Glomerular endothelial cell (primary cell): ENCODE data around the gene KCNT2. TPM values are rescaled to one million over a fixed set of nuclear protein-coding genes. Genes with fewer than 3 reads are reported as not detected.
"Not testable (repeated sequence)": the region's sequence is repeated elsewhere in the genome, so short reads cannot be mapped to it uniquely, and the experiment has no call there.

Experiments used
- DNase-seq: peaks from one replicate; pipeline ENCODE4 v3.0.0-alpha.2; 2011; ENCODE audit warnings: low read depth, low spot score; ENCODE audit errors: extremely low read depth
- total RNA-seq: library from RNA; depleted of rRNA; stranded (reverse); fragments of >200 nt; gene quantifications from 2 replicates; pipeline ENCODE4 v1.2.3, GENCODE V29; 2015

Gene KCNT2
- total RNA-seq, 1 donor from 2014 or later = 0.41 TPM

DNA sequence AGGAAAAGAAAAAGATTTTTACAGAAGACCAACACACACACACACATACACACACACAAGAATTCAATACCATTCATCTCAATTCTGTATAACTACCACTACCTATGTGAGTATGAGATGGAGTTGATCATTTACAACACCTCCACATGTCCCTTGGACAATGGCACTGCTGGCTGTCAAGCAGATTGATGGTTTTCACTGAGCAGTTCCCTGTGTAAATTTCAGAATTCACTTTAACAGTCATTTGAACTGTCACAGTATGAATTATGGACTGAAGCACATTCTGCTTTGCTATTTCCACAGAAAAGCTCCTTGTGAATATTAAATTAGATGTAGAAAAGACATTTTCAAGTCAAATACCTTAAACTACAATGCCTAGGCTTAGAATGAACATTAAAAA is 14.3 kb downstream of the KCNT2 start:
- DNase-seq = no peak

DNA sequence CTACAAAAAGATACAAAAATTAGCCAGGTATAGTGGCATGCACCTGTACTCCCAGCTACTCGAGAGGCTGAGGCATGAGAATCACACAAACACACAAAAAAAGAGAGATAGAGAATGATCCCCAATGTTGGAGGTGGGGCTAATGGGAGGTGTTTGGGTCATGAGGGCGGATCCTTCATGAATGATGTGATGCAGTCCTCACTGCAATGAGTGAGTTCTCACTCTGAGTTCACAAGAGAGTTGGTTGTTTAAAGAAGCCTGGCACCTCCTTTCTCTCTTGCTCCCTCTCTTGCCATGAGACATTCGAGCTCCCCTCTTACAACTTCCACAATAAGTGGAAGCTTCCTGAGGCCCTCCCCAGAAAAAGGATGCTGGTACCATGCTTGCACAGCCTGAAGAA is 17.3 kb downstream of the KCNT2 start:
- DNase-seq = no peak

DNA sequence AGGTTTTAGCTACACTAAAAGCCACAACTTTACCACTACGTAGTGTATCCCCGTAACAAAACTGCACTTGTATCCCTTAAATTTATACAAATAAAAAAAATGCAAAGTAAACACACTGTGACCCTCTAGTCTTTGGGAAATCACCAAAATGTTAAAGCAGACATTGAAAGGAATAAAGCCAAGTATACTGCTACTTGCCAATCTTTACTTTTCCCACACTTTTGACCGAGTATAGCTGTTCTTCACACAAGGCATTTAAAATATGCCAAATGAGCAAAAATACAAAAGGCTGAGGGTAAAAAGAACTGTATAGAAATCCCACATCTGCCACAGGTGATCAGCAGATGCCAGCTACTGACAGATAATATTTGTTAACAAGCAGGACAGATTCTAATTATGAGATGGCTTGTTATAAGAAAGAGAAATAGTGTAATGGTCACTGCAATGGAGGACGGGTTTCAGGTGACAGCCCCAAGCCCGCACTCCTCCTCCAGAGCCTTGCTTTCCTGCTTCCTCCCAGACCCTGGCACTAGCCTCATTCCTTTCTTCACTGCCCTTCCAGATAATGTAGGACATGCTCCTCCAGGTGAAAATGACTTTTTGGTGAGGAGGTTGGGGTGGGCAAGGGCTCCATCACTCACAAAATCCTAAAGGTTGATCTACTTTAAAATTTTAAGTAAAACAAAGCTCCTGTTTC is 18.1 kb downstream of the KCNT2 start:
- DNase-seq = no peak

DNA sequence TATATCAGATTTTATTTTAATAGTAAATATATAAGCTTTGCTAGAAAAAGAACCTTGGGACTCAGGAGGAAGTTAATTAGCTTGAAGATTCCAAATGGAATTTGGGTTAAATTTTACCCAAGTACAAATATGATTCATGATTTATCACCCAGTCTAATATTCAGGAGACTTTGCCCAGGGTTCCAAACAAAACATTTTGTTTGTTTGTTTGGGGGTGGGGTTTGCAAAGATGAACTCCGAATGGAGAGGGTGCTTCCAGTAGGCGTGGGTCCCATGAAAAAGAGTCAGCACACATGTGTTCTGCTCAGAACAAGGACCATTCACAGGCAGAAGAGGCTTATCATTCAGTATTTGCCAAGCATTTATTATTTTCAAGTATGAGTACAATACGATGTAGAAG is 23.5 kb downstream of the KCNT2 start:
- DNase-seq = no peak

DNA sequence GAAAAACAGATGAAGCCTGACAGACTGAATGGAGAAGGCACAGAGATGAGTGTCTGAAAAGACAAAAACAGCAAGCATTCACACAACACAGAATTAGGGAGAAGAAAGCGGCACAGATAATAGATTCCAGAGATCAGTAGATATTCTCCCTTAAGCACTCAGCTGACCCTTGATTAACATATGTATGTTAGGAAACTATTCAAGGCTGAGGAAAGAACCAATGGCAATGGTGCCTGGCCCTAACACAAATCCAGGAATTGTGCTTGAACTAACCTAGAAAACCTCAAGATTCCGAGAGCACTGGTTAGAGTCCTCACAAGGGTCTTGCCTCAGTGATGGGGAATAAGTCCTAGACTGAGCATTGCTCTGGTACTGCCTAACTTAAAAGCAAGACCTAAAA is 30.9 kb downstream of the KCNT2 start:
- DNase-seq = no peak

DNA sequence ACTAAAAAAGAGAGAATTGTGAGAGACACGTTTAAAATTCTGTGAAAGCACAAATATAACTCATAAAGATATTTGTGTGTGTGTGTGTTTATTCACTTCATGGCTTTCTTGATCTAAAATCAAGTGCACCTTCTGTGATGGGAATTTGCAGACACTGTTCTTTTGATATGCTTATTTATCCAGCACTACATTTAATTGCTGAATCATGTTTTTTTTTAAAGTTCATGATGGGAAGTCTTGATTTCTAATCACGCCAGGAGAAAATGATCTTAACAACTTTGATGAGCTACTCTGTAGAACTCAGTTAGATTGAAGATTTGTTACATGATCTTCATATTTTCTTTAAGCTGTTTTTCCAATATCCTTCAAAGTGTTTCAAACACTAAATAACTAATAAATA is 35.0 kb downstream of the KCNT2 start:
- no peak for DNase-seq

DNA sequence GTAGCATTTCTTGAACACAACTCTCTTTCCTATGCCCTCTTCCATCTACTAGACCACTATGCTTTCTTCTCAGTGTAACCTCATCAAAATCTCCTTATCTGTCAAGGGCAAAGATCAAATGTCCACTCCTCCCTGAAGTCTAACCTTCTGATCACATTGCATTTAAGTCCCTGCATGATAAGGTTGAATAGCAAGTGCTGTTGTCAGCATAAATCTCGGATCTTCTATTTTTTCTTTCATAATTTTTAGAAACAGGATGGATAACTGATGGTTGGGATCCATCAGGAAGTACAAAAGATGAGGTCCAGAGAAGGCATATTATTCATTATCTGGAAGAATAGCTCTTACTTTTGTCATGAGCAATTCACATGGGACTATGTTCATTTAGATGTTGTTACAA is 41.0 kb downstream of the KCNT2 start:
- DNase-seq = no peak

DNA sequence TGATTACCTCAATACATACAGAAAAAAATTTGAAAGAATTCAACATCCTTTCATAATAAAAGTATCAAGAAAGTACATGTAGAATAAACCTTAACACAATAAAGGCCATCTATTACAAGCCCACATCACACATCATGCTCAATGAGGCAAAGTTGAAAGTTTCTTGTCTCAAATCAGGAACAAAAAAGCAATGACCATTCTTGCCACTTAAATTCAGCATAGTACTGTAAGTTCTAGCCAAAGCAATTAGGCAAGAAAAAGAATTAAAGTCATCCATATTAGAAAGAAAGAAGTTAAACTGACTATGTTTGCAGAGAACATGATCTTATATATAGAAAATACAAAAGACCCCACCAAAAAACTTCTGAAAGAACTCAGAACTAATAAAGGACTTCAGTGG is 44.5 kb downstream of the KCNT2 start:
- DNase-seq = no peak

DNA sequence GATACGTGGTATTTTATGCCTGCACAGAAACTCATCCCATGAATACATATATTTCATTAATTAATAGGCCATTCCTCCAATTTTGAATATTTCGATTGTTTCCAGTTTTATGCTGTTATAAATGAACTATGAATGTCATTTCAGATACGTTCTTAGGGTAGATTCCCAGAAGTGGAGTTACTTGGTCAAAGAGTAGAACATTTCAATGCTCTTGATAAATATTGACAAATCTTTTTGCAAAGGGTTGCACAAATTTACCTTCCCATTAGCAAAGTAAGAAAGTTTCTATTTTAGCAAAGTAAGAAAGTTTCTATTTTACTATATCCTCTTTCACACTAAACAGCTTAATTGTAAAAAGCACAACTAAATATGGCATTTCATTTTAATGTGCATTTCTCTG is 48.9 kb downstream of the KCNT2 start:
- no peak for DNase-seq

DNA sequence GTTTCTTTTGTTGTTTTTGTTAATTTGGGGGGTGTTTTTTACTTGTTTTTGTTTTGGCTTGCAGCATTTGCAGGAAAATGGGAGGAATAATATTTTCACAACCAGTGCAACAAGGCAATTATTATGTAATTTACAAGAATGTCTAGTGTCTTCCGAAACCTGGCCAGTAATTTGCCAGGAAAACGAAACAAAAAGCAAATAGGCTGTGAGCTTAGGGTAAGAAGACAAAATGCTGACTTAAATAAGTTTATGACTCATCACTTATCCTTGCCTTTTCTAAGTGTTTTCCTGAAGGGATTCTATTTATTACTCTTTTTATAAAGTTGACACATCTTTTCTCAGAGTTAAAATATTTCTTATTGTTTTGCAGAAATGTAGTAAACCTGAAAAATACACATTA is 49.8 kb downstream of the KCNT2 start:
- peak; percentile 10 for DNase-seq

DNA sequence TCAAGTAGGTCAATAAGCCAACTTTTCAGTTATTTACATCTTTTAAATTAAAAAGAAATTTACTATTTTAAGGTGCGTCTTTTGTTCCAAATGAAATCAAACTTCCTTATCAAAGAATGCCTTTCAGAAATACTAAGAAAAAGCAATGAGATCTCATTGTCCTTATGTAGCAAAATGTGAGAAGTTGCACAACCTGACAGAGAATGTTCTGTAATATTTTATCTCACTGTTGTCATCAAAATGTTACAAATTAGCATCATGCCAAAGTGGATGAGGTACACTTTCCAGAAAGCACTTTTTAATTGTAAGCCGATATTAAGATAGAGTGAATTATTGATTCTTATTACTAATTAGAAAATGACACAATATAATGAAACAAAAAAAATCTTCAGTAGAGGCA is 50.4 kb downstream of the KCNT2 start:
- DNase-seq = no peak

DNA sequence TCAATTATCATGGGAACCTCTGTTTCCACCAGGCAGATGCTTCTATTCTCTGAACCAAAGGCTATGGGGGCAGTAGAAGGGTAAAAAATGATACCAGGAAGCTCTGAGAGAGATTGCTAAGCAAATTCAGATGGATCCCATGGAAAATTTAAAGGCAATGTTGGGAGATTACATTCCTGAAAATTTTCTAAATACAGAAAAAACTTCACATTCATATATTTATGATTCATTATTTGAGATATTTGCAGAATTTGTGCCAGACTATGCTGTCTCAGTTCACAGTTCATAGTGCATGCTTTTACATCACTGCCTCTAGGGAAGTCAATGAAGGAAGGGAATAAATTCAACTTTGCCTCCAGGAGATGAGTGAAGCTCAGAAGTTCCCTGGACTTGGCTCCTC is 57.5 kb downstream of the KCNT2 start:
- DNase-seq = no peak

DNA sequence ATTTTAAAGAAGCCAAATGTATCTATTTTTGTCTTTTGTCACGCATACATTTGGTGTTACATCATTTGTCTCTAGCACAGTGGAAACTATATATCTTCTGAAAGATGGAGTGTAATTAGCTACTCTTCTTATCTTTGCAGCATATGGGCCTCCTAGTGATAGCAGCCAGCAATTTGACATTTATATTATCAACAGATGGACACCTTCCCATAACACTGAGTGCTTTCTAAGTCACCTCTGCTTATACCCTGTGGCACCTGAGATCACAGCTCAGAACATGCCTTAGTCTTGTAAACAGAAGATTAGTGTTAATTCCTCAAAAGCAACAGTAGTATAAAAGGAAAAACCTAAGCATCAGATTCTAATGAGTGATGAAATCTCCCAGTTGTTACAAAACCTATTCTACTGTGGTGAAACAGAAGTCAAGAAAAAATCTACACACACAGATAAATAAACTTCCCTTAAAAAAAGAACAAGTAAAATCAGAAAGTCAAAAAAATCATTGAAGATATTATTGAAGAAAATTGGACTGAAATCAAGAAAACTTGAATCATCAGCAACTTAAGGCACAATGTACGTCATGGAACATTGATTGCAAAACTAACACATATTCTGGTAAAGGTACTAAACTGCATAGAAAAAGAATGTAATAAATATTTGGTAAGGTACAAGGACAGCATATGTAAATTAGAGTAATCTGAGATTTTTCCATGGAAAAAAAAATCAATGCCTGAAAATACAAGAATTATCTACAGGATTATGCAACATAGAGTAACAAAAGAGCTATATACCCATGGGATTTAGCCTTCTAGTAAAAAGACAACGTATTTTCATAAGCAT is 61.7 kb downstream of the KCNT2 start:
- no peak for DNase-seq

DNA sequence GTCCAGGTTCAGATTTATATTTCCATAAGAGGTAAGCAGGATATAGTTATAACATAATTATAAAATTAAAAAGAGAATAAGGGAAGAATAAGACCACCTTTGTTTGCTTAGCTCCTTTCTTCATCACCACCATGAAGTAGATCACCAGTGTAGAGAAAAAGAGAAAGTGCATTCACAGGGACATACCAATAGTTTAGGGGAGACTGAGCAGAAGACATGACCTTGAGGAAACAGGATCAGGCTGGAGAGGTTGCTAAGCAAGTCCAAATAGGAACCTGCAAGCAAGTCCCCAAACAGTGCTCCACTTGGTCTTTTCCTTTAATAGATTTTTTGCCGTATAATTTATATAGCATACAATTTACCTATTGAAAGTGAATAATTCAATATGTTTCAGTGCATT is 63.0 kb downstream of the KCNT2 start:
- no peak for DNase-seq

DNA sequence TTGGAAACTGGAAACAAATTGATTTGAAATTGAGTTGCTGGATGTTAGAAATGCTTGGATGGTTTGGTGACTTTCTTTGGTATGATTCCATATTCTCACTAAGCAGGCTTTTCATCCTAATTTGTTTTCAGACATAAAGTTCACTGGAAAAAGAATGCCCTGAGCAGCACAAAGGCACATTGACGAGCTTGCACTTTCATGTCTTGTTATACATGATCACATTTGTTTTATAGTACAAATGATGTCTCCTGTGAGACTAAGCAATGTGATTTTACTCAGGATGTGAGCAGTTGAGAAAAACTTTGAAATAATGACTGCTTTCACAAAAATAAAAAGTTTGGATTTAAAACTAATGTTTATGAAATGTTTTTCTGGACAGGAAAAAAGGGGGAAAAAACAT is 63.6 kb downstream of the KCNT2 start:
- no peak for DNase-seq

DNA sequence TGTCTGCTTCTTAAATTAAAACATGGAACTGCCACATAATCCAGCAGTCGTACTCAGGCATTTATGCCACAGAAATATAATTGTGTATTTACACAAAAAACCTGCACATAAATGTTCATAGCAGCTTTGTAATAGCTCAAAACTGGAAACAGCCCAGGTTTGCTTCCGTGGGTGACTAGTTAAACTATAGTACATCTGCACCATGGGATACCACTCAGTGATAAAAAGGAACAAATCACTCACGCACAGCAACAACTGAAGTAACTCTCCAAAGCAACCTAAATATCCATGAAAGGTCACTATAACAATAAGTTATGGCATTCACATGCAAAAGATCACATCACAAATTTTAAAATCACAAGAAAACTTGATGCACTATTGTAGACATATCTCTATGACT is 64.4 kb downstream of the KCNT2 start:
- DNase-seq = no peak

DNA sequence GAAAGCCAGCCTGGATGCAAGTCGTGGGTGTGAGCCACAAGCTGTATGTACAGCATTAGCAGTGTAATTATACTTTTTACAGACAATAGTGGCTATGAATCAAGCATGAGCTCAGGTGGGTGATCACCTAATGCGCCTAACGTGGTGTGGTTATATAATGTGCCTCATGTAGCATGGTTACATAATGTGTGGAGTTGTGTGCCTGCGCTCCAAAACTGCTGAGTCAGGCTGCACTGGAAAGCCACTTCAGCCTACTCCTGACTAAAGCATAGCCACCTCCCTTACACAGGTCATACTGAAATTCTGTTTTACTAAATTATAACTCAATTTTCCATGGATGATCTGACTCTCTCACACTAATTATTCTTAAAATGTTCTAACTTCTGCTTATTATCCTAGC is 69.8 kb downstream of the KCNT2 start:
- DNase-seq = no peak

DNA sequence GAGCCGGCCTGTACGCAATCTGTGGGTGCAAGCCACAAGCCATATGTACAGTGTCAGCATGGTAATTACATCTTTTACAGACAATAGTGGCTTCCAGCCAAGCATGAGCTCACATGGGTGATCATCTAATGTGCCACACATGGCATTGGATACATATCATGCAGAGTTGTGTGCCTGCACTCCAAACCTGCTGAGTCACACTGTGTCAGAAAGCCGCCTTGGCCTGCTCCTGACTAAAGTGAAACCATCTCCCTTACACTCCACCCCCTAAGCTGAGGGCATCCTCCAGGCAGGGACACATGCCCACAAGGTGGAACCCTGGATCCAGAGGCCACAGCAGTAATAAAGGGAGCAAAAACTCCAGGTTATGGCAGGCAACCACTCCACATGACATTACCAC is 72.5 kb downstream of the KCNT2 start:
- no peak for DNase-seq

DNA sequence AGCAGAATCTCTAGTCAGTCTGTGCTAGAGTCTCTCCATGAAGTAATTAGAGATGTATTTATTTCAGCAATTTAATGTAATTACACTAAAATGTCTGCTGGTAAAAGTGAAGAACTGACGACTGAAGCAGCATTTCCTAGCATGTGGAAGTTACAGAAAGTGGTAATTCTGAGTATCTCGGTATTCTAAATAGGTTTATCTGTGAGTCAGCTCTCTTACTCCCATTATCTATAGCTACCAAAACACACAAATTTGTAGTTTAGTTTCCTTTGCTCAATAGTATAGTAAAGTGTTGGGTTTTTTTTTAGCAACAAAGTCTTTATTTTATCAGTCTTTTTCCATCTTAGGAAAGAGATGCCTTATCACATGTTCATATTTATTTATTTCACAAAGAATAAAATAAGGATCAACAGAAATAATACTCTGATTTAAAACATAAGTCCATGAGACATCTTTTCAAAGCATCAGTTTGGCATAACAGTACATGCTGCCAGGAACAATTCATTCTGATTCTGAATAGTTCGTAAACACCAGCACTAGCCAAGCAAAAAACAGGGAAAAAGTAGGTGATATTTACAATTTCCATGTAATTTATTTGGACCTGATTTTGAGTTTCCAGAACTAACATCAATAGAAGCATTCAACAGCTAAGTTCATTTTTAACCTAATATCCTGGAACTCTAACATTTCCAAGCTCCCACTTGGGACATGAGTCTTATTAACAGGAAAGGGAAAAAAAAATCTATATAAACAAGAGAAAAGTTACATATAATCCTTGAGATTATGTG is 76.3 kb downstream of the KCNT2 start:
- no peak for DNase-seq

DNA sequence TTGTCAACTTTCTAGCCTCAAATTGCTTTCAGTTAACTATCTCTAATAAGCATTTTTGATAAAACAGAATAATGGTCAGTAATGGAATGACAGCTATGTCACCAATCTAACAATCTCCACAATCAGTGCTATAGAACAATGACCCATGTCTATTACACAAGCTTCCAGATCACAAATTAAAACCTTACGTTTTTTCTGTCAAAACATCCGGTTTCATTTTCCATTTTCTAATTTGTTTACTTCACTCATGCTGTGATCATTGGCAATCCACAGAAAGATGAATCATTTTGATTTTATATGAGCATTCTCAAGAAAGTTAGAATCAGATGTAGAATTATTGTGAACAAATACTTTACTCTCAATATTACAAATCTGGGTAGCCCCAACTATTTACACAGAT is 80.3 kb downstream of the KCNT2 start:
- no peak for DNase-seq

DNA sequence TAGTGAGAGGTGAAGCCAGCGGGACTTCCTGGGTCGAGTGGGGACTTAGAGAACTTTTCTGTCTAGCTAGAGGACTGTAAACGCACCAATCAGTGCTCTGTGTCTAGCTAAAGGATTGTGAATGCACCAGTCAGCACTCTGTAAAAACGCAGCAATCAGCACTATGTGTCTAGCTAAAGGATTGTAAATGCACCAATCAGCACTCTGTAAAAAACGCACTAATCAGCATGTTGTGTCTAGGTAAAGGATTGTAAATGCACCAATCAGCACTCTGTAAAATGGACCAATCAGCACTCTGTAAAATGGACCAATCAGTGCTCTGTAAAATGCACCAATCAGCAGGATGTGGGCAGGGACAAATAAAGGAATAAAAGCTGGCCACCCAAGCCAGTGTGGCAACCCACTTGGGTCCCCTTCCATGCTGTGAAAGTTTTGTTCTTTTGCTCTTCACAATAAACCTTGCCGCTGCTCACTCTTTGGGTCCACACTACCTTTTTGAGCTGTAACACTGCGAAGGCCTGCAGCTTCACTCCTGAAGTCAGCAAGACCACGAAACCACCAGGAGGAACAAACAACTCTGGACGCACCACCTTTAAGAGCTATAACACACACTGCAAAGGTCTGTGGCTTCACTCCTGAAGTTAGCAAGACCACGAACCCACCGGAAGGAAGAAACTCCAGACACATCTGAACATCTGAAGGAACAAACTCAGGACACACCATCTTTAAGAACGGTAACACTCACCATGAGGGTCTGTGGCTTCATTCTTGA is 85.5 kb downstream of the KCNT2 start:
- DNase-seq = not testable (repeated sequence)
